WTC11 (cell line): ENCODE measurements around the gene TNIP1. TPM values are rescaled to one million over a fixed set of nuclear protein-coding genes. Genes with fewer than 3 reads are reported as not detected.

Experiments used
- ATAC-seq: fragments of 200-7000 bp; cut with Tn5 transposase; 2 replicates; pipeline ENCODE4 v1.10.0; 2021; ENCODE audit warnings: mild to moderate bottlenecking, moderate library complexity
- CTCF ChIA-PET: fragments of 300-600 bp; sonication (Branson Sonifier 250); formaldehyde crosslinking; loops from one replicate; lab custom pipeline; 2021; ENCODE audit warnings: antibody characterized with exemption; lab: Charles Lee
- POLR2A ChIA-PET: fragments of 350-600 bp; sonication (Branson Sonifier 250); formaldehyde crosslinking; loops from one replicate; lab custom pipeline; 2021; ENCODE audit warnings: antibody characterized with exemption; lab: Charles Lee
- DNase-seq: peaks from one replicate; pipeline ENCODE4 v3.0.0; 2021; ENCODE audit warnings: low spot score
- H3K27ac Mint-ChIP-seq: 2 replicates; pipeline ENCODE4 v1.8.0; 2021; ENCODE audit warnings: mixed read lengths
- H3K27me3 Mint-ChIP-seq: 2 replicates; pipeline ENCODE4 v1.8.0; 2021; ENCODE audit warnings: low read depth, mild to moderate bottlenecking, moderate library complexity, mixed read lengths
- H3K36me3 Mint-ChIP-seq: 2 replicates; pipeline ENCODE4 v1.8.0; 2021; ENCODE audit warnings: mixed read lengths
- H3K4me1 Mint-ChIP-seq: 2 replicates; pipeline ENCODE4 v1.8.0; 2022; ENCODE audit warnings: mixed read lengths
- H3K4me3 Mint-ChIP-seq: 2 replicates; pipeline ENCODE4 v1.8.0; 2021; ENCODE audit warnings: mild to moderate bottlenecking, moderate library complexity, mixed read lengths
- H3K9me3 Mint-ChIP-seq: 2 replicates; pipeline ENCODE4 v1.8.0; 2021; ENCODE audit warnings: mixed read lengths
- AFF4 ChIP-seq: sonication (generic); formaldehyde crosslinking; IDR thresholded peaks from 2 replicates; pipeline ENCODE4 v1.8.1; 2023; ENCODE audit warnings: mild to moderate bottlenecking, missing genetic modification reagents, borderline replicate concordance
- CDX4 ChIP-seq: fragments of 250-450 bp; sonication (Bioruptor Pico); IDR thresholded peaks from 2 replicates; pipeline ENCODE4 v1.9.0; 2021; ENCODE audit warnings: moderate library complexity, mild to moderate bottlenecking, inconsistent platforms, borderline replicate concordance
- ELF4 ChIP-seq: sonication (generic); formaldehyde crosslinking; IDR thresholded peaks from 2 replicates; pipeline ENCODE4 v1.8.1; 2022; ENCODE audit warnings: low read depth, mild to moderate bottlenecking, moderate library complexity, missing genetic modification reagents
- GRHL2 ChIP-seq: fragments of 250-450 bp; sonication (Bioruptor Pico); IDR thresholded peaks from 2 replicates; pipeline ENCODE4 v1.8.0; 2022; ENCODE audit warnings: mild to moderate bottlenecking, moderate library complexity; ENCODE audit not compliant: insufficient replicate concordance, severe bottlenecking
- KAT7 ChIP-seq: sonication (generic); formaldehyde crosslinking; IDR thresholded peaks from 2 replicates; pipeline ENCODE4 v1.8.1; 2023; ENCODE audit warnings: missing genetic modification reagents, mild to moderate bottlenecking, borderline replicate concordance
- MAX ChIP-seq: sonication (generic); formaldehyde crosslinking; IDR thresholded peaks from 2 replicates; pipeline ENCODE4 v1.8.0; 2022; ENCODE audit warnings: mild to moderate bottlenecking, missing genetic modification reagents
- NFE2L1 ChIP-seq: sonication (generic); formaldehyde crosslinking; IDR thresholded peaks from 2 replicates; pipeline ENCODE4 v1.8.1; 2023; ENCODE audit warnings: missing genetic modification reagents
- NR1H2 ChIP-seq: sonication (generic); formaldehyde crosslinking; IDR thresholded peaks from 2 replicates; pipeline ENCODE4 v1.9.0; 2021; ENCODE audit warnings: mild to moderate bottlenecking, moderate library complexity, missing genetic modification reagents
- NR2C2 ChIP-seq: sonication (generic); formaldehyde crosslinking; IDR thresholded peaks from 2 replicates; pipeline ENCODE4 v1.8.0; 2022; ENCODE audit warnings: mild to moderate bottlenecking, missing genetic modification reagents
- NR3C1 ChIP-seq: sonication (generic); formaldehyde crosslinking; conservative IDR thresholded peaks from 2 replicates; pipeline ENCODE4 v1.8.1; 2023; ENCODE audit warnings: low read depth, mild to moderate bottlenecking, missing genetic modification reagents
- SMAD3 ChIP-seq: sonication (generic); formaldehyde crosslinking; IDR thresholded peaks from 2 replicates; pipeline ENCODE4 v1.8.0; 2022; ENCODE audit warnings: missing genetic modification reagents, mild to moderate bottlenecking, borderline replicate concordance
- SOX15 ChIP-seq: fragments of 250-450 bp; sonication (Bioruptor Pico); IDR thresholded peaks from 2 replicates; pipeline ENCODE4 v1.9.0; 2021; ENCODE audit warnings: mild to moderate bottlenecking
- STAT6 ChIP-seq: sonication (generic); formaldehyde crosslinking; conservative IDR thresholded peaks from 2 replicates; pipeline ENCODE4 v1.8.1; 2023; ENCODE audit warnings: mild to moderate bottlenecking, low read depth, missing genetic modification reagents, moderate library complexity
- ZNF121 ChIP-seq: sonication (generic); formaldehyde crosslinking; IDR thresholded peaks from 2 replicates; pipeline ENCODE4 v1.8.0; 2023; ENCODE audit warnings: missing genetic modification reagents
- ZNF219 ChIP-seq: sonication (generic); formaldehyde crosslinking; IDR thresholded peaks from 2 replicates; pipeline ENCODE4 v1.8.0; 2023; ENCODE audit warnings: missing genetic modification reagents, mild to moderate bottlenecking, borderline replicate concordance
- ZNF232 ChIP-seq: sonication (generic); formaldehyde crosslinking; IDR thresholded peaks from 2 replicates; pipeline ENCODE4 v1.8.0; 2022; ENCODE audit warnings: mild to moderate bottlenecking, missing genetic modification reagents
- ZNF263 ChIP-seq: sonication (generic); formaldehyde crosslinking; IDR thresholded peaks from 2 replicates; pipeline ENCODE4 v1.8.1; 2022; ENCODE audit warnings: low read depth, mild to moderate bottlenecking, moderate library complexity, missing genetic modification reagents
- total RNA-seq: library from RNA; stranded (reverse); gene quantifications from 3 replicates; pipeline ENCODE4 v1.2.3, GENCODE V29; 2021

Gene TNIP1
- total RNA-seq, 1 experiment from 2014 or later: 41.1 TPM

GRCh38 chr5:151073280-151073679, 7.6 kb downstream of the TNIP1 start:
- H3K27ac Mint-ChIP-seq: no peak overlapping the region
- POLR2A ChIA-PET: no interaction called here

GRCh38 chr5:151072630-151073025, 8.2 kb downstream of the TNIP1 start:
- CTCF ChIA-PET: interaction anchor here (1.2 to 1.9 kb wide), 4 partner anchors 16 to 43 kb away, joined by 3 to 12 read pairs (median 6); no protein-coding TSS in a partner anchor
- H3K27ac Mint-ChIP-seq: no peak overlapping the region; the same call in 1 of the 2 replicates
- H3K4me1 Mint-ChIP-seq: peaks cover 10% of the 10 kb centered on the region
- TF ChIP-seq NR3C1 (CRISPR knock-in tag): no peak
- no peak for TF ChIP-seq AFF4 (CRISPR knock-in tag)
- no peak for TF ChIP-seq SMAD3
- TF ChIP-seq ZNF263 (CRISPR knock-in tag): no peak
- no peak for TF ChIP-seq SOX15
- TF ChIP-seq GRHL2 (CRISPR knock-in tag): no peak
- TF ChIP-seq CDX4 (CRISPR knock-in tag): no peak
- no peak for TF ChIP-seq ZNF232 (CRISPR knock-in tag)
- TF ChIP-seq MAX (CRISPR knock-in tag): no peak
- TF ChIP-seq NFE2L1 (CRISPR knock-in tag): no peak
- TF ChIP-seq NR1H2 (CRISPR knock-in tag): no peak
- no peak for TF ChIP-seq KAT7 (CRISPR knock-in tag)
- no peak for TF ChIP-seq ELF4 (CRISPR knock-in tag)

More at GRCh38 chr5:151073280-151073679, 7.6 kb downstream of the TNIP1 start:
- no peaks in the 10 kb centered on the region for H3K27me3 Mint-ChIP-seq
- TF ChIP-seq AFF4 (CRISPR knock-in tag): no peak
- TF ChIP-seq SOX15: no peak
- TF ChIP-seq ZNF121: no peak
- TF ChIP-seq STAT6 (CRISPR knock-in tag): no peak
- no peak for TF ChIP-seq ZNF219 (CRISPR knock-in tag)
- no peak for TF ChIP-seq NR2C2 (CRISPR knock-in tag)
- TF ChIP-seq, all 79 proteins: peak for 0
- Mint-ChIP-seq H3K36me3 (no peaks in the 10 kb centered on the region), H3K9me3 (no peaks in the 10 kb centered on the region), H3K4me3 (no peak overlapping the region), H3K4me1 (peaks cover 6% of the 10 kb centered on the region; the same call in 1 of the 2 replicates)
- DNase-seq: no peak
- CTCF ChIA-PET: interaction anchor here (1.7 kb wide), 1 partner anchor 25 kb away, joined by 5 read pairs; no protein-coding TSS in a partner anchor
- no peak for ATAC-seq

More at GRCh38 chr5:151072630-151073025, 8.2 kb downstream of the TNIP1 start:
- no peak overlapping the region for H3K4me3 Mint-ChIP-seq
- ATAC-seq: no peak
- no peak for DNase-seq
- POLR2A ChIA-PET: no interaction called here
- H3K36me3 Mint-ChIP-seq: 0 out of 2 replicates have a peak, but pooled peaks cover 3% of the 10 kb centered on the region
- no peaks in the 10 kb centered on the region for H3K27me3 Mint-ChIP-seq
- H3K9me3 Mint-ChIP-seq: no peaks in the 10 kb centered on the region
